GM12875 (cell line): ENCODE results near the gene ZBTB7C.

Experiments used
- H3K4me3 ChIP-seq: one replicate; pipeline ENCODE4 v1.5.1; 2011; ENCODE audit warnings: low read depth, low read length, control low read depth
- CTCF ChIP-seq: IDR thresholded peaks from 2 replicates; pipeline ENCODE4 v1.5.1; 2011; ENCODE audit warnings: low read depth, mild to moderate bottlenecking, control low read depth, inconsistent platforms, low read length, moderate library complexity, borderline replicate concordance; ENCODE audit not compliant: insufficient read depth

The ZBTB7C gene

GRCh38 chr18:48142994-48143393 lies 266.2 kb downstream of the ZBTB7C start:
- no peak for TF ChIP-seq CTCF
- H3K4me3 ChIP-seq = no peak overlapping the region

- no peak for TF ChIP-seq CTCF
- no peak overlapping the region for H3K4me3 ChIP-seq
These were observed 266.8 kb downstream of the ZBTB7C start for GRCh38 chr18:48142353-48142752.

- TF ChIP-seq CTCF = no peak
- H3K4me3 ChIP-seq = no peak overlapping the region
These were observed 268.5 kb downstream of the ZBTB7C start for GRCh38 chr18:48140731-48141130.

GRCh38 chr18:48139431-48140347 lies 269.5 kb downstream of the ZBTB7C start:
- no peak for TF ChIP-seq CTCF
- H3K4me3 ChIP-seq = no peak overlapping the region

- H3K4me3 ChIP-seq = no peak overlapping the region
- no peak for TF ChIP-seq CTCF
These were observed 270.3 kb downstream of the ZBTB7C start for GRCh38 chr18:48138660-48139430.

GRCh38 chr18:48138210-48138609 lies 271.0 kb downstream of the ZBTB7C start:
- no peak overlapping the region for H3K4me3 ChIP-seq
- TF ChIP-seq CTCF = no peak
